Stimulated activated CD8-positive, alpha-beta memory T cell treated with anti-CD3 and anti-CD28 coated beads, Interleukin-2, amount 100 ng/mL, for 48 hours (primary cell): Measurements from ENCODE around the gene NELL1.
"Not testable (repeated sequence)": the region's sequence is repeated elsewhere in the genome, so short reads cannot be mapped to it uniquely, and the experiment has no call there.

Experiments
- DNase-seq, 2 donors: peaks; one replicate each; pipeline ENCODE4 v3.0.0-alpha.2; 2020; ENCODE audit warnings: low read depth in 2 of 2

NELL1 gene

GRCh38 chr11:21109341-21109740 lies 440.0 kb downstream of the NELL1 start:
- DNase-seq, result no peak

GRCh38 chr11:21110415-21110814 lies 441.0 kb downstream of the NELL1 start:
- DNase-seq, result no peak

- no peak for DNase-seq
Observed at GRCh38 chr11:21113876-21114275, 444.5 kb downstream of the NELL1 start.

GRCh38 chr11:21116009-21116408 lies 446.6 kb downstream of the NELL1 start:
- no peak for DNase-seq

- DNase-seq, result no peak
Observed at GRCh38 chr11:21119411-21119810, 450.0 kb downstream of the NELL1 start.

GRCh38 chr11:21121991-21122390 lies 452.6 kb downstream of the NELL1 start:
- no peak for DNase-seq

GRCh38 chr11:21122523-21122922 lies 453.1 kb downstream of the NELL1 start:
- DNase-seq, result no peak

GRCh38 chr11:21132146-21132720 lies 462.8 kb downstream of the NELL1 start:
- DNase-seq, result no peak

GRCh38 chr11:21133244-21133643 lies 463.9 kb downstream of the NELL1 start:
- DNase-seq, result no peak

- DNase-seq, result no peak
Observed at GRCh38 chr11:21133722-21134121, 464.3 kb downstream of the NELL1 start.

GRCh38 chr11:21137803-21138202 lies 468.4 kb downstream of the NELL1 start:
- DNase-seq, result no peak

- DNase-seq, result not testable (repeated sequence)
Observed at GRCh38 chr11:21141557-21141956, 472.2 kb downstream of the NELL1 start.

GRCh38 chr11:21142007-21142406 lies 472.6 kb downstream of the NELL1 start:
- DNase-seq, result no peak

- no peak for DNase-seq
Observed at GRCh38 chr11:21144531-21144930, 475.1 kb downstream of the NELL1 start.

- DNase-seq, result no peak
Observed at GRCh38 chr11:21148376-21148775, 479.0 kb downstream of the NELL1 start.

GRCh38 chr11:21160140-21160539 lies 490.8 kb downstream of the NELL1 start:
- no peak for DNase-seq

- no peak for DNase-seq
Observed at GRCh38 chr11:21169639-21170038, 500.3 kb downstream of the NELL1 start.

GRCh38 chr11:21173476-21173875 lies 504.1 kb downstream of the NELL1 start:
- DNase-seq, result no peak

GRCh38 chr11:21174781-21175180 lies 505.4 kb downstream of the NELL1 start:
- DNase-seq, result no peak

GRCh38 chr11:21177379-21177778 lies 508.0 kb downstream of the NELL1 start:
- no peak for DNase-seq

GRCh38 chr11:21179770-21180169 lies 510.4 kb downstream of the NELL1 start:
- DNase-seq, result no peak

- no peak for DNase-seq
Observed at GRCh38 chr11:21180182-21180581, 510.8 kb downstream of the NELL1 start.

- no peak for DNase-seq
Observed at GRCh38 chr11:21185959-21186358, 516.6 kb downstream of the NELL1 start.

GRCh38 chr11:21190181-21190580 lies 520.8 kb downstream of the NELL1 start:
- no peak for DNase-seq
